Left ventricle myocardium superior (tissue), 1 donor: ENCODE data around the gene LBR. TPM values are rescaled to one million over a fixed set of nuclear protein-coding genes. Genes with fewer than 3 reads are reported as not detected.
"Not testable (repeated sequence)": the region's sequence is repeated elsewhere in the genome, so short reads cannot be mapped to it uniquely, and the experiment has no call there.

Experiments used
- ATAC-seq: fragments of 200-7000 bp; cut with Tn5 transposase; one replicate; pipeline ENCODE4 v1.9.1; 2020; ENCODE audit warnings: mild to moderate bottlenecking, moderate library complexity
- DNase-seq: peaks from one replicate; pipeline ENCODE4 v3.0.0-alpha.2; 2020
- intact Hi-C: fragments of 100-400 bp; cut with micrococcal nuclease; formaldehyde crosslinking; loops from one replicate; pipeline ENCODE4 v1.11.0; 2022
- long read RNA-seq: library from polyadenylated mRNA; unstranded; transcript quantifications from one replicate; pipeline ENCODE4 v2.0.0, GENCODE V29; 2021
- total RNA-seq: library from RNA; stranded (reverse); fragmentation: NEBNext Ultra II Directional; extraction: Animal tissue kit (Norgen Biotek cat#: 25700); gene quantifications from one replicate; pipeline ENCODE4 v1.2.1, GENCODE V29; 2021
- donor health status: DM: no; HTN: yes; CAD: no; lungs with severe emphysema.

Gene LBR
- 9.5 TPM for total RNA-seq
- long read RNA-seq, transcript LBR-201 (14 exons, 3,745 nt) = major isoform, 14 of 18 reads
- long read RNA-seq, partial matches to known transcripts = 4 of 18 reads
- long read RNA-seq, other reads (novel, unspliced or antisense) = 0 of 18 reads

DNA sequence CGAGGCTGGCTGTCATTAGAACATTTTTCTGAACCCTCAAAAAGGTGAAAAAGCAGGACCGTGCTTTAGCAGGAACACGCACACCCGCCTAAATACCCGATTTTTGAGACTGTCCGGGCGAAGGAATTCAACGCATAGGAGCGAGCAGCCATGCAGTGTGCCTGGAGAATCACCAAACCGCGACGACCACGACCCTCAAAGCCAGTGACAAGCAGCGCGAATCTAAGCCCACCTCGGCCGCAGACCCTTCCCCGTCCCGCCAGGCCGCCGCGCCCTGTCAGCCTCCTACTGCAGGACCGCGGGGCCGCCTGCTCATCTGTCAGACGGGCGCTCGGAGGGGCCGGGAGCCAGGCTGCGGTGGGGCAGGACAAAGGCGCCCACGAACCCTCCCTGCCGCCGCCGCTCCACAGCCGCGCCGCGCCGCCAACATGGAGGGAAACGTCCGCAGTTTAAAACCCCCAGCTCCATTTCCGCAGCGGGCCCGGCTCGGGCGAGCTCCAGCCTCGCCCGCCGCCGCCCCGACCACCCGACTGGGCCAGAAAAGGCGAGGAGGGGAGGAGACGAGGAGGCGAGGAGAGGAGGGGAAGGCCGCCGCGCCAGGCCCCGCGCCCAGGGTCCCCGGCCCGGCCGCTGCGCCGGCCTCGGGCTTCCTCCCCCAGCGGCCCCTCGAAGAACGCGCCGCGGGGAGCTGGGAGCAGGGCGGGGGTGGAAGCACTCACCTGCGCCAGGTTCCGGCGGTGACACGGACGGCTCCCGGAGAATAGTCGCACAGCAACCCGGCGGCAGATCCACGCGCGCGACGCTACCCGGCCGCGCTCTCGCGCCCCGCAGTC, at the start of gene LBR:
Gene LBR, minus strand, starts transcription at position 804 of the 833 bp plus-strand sequence. CDS start 3,963 bp downstream, outside the sequence.
- intact Hi-C loops = no loop called here
- ATAC-seq = peak; percentile 47
- DNase-seq = peak; percentile 65

DNA sequence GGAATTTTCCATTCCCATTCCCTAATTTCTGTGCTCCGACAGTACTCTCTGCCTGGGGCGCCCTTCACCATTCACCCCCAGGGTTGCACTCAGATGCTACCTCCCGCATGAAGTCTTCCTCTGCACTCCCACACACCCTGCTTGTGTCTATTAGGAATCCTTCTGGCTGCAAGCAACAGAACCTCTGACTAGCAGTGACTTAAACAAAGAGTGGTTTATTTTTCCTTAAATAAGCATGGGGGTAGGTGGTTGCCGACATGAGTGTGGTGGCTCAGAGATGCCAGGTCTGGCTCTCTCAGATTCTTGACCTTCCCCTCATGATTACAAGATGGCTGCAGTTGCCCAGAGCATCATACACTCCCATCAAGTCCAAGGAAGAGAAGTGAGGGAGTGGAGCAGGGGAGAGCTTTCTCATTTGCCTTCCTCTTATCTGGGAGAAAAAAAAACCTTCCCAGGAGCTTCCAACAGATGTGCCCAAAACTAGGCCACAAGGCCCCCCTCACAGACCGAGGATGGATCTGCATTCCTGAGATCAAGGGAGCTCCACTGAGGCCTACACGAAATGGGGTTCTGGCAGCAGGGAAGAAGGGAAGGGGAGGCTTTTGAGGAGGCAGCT, 49.6 kb upstream of the LBR start:
- intact Hi-C loops = loop anchor here (5.0 kb wide), 1 partner anchor 500 kb away; no protein-coding TSS in a partner anchor
- DNase-seq = no peak
- ATAC-seq = no peak

DNA sequence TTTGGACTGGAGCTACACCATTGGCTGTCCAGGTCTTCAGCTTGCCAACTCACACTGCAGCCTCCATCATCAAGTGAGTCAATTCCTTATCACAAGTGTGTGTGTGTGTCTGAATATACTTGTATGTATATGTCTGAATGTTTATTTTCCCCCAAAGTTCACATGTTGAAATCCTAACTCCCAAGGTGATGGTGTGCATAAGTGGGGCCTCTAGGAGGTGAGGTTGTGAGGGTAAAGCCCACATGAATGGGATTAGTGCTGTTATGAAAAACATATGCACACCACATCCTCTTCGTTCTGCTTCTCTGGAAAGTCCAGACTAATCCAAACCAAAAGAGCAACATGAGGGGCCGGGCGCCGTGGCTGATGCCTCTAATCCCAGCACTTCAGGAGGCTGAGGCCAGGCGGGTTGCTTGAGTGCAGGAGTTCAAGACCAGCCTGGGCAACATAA, 48.7 kb upstream of the LBR start:
- ATAC-seq = no peak
- no peak for DNase-seq
- intact Hi-C loops = loop anchor here (5.0 kb wide), 1 partner anchor 501 kb away; no protein-coding TSS in a partner anchor

- no peak for ATAC-seq
- intact Hi-C loops = loop anchor here (5.0 kb wide), 1 partner anchor 501 kb away; no protein-coding TSS in a partner anchor
- DNase-seq = no peak
Measured at GRCh38 chr1:225476100-225476511, 48.3 kb upstream of the LBR start.

DNA sequence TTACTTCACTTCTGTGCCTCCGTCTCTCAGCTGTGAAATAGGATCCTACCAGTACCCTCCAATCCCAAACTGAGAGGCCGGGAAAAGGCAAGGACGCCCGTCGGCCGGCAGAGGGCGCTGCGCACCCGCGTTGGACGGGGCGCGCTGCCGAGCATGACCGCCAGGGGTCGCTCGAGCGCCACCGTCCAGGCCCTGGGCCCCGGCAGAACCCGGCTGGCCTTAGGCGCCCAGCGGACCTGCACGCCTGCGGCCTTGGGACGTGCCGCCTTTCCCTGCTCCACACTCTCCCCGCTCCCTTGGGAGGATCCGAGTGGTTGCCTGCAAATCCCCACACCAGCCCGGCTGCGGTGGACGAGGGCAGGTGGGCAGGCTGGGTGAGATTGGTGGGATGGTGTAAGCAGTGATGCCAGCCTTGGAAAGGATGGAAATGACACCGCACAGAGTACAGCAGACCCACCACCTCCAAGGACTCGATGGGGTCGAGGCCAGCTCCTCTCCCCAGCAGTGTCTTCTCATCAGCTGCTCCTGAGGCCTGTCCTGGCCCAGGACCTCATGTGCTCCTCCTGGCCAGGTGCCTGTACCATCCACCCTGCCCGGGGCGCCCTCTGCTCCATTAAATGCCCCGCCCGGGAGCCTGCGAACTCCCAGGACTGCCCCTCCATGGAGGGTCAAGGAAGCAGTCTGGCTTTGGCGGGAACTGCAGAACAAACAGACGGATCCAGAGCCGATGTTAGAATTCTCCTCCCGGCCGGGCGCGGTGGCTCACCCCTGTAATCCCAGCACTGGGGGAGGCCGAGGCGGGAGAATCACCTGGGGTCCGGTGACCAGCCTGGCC, 47.4 kb upstream of the LBR start:
- intact Hi-C loops = loop anchor here (5.0 kb wide), 1 partner anchor 502 kb away; no protein-coding TSS in a partner anchor
- DNase-seq (peak; percentile 78), ATAC-seq (peak; percentile 92)

GRCh38 chr1:225474439-225474985, 46.7 kb upstream of the LBR start:
- intact Hi-C loops = no loop called here
- ATAC-seq (no peak), DNase-seq (no peak)

DNA sequence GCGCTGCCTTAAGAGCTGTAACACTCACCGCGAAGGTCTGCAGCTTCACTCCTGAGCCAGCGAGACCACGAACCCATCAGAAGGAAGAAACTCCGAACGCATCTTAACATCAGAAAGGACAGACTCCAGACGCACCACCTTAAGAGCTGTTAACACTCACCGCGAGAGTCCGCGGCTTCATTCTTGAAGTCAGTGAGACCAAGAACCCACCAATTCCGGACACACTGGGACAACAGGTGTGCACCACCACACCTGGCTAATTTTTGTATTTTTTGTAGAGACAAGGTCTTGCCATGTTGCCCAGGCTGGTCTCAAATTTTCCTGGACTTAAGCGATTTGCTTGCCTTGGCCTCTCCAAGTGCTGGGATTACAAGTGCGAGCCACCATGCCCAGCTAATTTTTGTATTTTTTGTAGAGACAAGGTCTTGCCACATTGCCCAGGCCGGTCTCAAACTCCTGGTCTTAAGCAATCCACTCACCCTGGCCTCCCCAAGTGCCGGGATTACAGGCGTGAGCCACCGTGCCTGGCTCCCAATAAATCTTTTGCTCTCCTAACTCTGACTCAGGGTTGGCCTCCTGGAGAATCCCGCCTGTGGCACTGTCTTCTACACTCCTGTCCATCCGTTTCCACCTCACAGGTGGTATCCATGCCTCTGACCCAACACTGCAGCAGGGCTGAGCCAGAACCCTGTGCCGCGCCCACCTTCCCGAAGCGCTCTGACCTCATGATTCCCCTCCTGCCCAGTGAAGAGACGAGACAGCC, 46.0 kb upstream of the LBR start:
- ATAC-seq, intact Hi-C loops, DNase-seq: not testable (repeated sequence)

DNA sequence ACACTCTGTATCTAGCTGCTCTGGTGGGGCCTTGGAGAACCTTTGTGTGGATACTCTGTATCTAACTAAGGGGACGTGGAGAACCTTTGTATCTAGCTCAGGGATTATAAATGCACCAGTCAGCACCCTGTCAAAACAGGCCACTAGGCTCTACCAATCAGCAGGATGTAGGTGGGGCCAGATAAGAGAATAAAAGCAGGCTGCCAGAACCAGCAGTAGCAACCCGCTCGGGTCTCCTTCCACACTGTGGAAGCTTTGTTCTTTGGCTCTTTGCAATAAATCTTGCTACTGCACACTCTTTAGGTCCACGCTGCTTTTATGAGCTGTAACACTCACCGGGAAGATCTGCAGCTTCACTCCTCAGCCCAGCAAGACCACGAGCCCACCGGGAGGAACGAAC, 45.4 kb upstream of the LBR start:
- DNase-seq, ATAC-seq, intact Hi-C loops: not testable (repeated sequence)

- no peak for DNase-seq
- intact Hi-C loops = no loop called here
- ATAC-seq = no peak
Measured at GRCh38 chr1:225471453-225472301, 43.8 kb upstream of the LBR start.

DNA sequence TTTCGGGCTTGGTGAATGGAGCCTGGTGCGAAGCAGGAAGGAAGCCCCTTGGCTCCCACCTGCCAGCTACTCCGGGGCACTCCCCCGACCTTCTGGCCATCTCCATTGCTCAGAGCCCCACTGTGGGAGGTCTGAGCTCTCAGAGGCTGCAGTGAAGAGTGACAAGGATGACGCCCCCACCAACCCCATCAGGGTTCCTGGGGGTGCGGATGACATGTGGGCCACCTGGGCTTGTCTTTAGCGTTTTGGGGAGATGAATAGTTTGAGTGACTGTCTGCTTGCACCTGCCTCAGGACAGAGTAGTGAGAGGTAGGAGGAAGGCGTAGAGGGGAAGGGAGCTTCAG, 43.2 kb upstream of the LBR start:
- intact Hi-C loops = no loop called here
- no peak for ATAC-seq
- no peak for DNase-seq

DNA sequence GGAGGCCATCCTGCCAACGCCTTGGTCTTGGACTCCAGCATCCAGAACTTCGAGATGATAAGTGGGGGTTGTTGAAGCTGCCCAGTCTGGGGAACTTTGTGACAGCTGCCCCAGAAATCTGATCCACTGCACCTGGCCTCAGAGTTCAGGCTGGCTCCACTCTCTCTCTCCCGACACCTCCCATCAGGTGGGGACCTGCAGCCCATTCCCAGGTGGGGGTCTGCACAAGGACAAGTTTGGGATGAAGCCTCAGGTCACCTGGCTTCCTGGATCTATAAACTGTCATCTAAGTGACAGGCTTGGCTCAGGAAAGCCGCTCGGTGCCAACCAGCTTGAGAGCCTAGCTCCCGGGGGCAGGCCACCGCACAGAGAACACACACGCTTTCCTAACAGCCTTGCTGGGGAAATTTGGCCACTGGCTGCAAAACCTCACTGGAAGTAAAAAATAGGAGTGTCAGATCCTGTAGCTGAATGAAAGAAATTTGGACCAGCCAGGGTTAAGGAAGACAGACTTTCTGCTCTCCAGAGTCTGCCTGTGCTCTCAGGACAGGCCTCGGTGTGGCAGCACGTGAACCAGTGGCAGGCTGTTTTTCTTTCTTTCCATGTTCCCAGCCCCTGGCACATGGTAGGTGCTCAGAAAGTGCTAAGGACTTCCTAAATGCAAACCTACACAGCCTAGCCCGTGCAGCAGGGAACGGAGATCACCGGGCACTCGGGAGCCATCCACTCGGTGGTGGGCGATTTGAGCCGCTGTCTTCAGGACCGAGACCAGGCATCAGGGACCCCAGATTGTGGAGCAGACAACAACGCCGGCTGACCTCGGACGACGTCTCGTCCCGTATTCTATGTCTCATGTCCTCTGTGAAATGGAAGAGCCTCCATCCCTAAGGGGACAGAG, 42.6 kb upstream of the LBR start:
- no peak for DNase-seq
- intact Hi-C loops = no loop called here
- ATAC-seq = no peak

DNA sequence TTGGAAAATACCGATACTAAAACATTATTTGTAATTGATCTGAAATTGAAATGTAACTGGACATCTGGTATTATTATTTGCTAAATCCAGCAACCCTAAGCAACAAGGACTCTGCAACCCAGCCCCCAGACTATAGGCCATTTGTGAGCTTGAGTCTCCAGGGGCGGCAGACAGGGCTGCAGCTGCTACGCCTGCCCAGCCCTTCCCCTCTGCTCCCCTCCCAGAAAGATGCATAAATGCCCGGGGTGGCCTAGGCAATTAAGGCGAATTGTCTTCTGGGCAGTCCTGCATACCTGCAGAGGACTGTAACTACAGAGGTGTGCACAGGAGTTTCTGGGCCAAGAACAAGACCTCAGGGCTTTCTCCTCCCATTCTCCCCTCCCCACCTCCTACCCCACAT, 41.2 kb upstream of the LBR start:
- DNase-seq (no peak), ATAC-seq (no peak)

DNA sequence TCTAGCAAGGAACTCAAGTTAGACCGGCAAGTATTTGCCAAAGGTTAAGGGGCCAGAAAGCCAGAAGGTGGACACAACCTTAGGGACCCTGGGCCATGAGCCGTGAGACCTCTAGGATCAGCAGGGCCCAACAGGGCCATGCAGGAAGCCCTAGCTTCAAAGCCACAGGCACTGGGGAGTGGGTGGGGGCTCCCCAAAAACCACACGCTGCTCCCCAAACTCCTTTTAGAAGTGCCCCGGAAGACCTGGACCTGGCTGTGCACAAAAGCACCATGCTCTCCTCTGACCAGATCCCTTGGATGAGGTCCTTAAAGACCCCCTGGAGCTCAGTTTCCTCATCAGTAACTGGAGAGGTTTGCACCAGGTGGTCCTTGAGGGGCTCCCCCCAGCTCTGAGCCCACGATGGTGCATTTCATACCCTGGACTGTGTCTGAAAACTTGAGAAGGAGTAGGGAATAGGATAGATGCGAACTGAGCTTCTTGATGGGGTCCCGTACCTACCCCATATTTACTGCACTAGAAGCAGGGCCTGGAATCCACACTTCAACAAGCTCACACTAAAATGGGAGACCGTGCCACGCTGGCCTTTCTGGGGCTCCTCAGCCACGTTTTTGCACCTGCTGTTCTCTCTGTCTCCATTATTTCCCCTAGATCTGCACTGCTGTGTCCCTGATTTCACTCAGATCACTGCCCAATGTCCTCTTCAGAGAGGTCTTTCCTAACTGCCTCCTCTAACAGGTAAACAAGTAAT, 40.6 kb upstream of the LBR start:
- DNase-seq = no peak
- no peak for ATAC-seq
- intact Hi-C loops = no loop called here

More for the DNA sequence above, 41.2 kb upstream of the LBR start:
- intact Hi-C loops = no loop called here

DNA sequence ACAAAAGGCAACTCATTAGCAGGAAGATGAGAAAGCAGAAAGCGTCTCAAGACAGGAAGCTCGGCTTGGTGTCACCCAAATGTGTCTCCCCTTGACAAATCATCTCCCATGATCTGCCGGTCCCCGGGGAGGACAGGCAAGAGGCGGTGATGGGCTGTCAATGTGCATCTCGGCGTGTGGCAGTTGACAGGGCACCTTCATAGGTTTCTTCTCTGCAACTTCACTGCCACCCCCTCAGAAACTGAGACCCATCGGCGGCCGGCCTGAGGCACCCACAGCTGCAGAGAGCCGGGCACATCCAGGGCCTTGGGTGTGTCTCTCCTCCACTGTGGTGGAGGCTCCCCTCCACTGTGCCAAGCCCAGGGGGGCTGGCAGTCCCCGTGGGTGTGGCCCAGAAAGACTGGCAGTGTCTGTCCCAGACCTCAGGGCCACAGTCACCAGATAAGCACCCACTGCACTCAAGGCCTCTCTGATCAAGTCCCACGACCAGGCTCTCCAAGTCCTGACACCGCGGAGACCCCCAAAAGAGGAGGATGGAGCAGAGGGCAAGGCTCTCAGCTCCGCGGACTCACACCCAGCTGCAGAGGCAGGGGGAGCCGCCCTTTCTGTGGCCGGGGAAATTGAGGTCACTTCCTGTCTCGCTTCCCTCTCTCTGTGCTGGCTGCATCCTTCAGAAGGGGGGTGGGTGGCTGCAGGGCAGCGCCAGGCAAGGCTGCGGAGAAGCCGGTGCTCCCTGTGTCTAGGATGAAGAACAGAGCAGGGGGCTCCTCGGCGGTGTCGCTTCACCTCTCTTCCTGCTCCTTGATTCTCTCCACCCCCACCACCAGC, 39.6 kb upstream of the LBR start:
- DNase-seq = peak; percentile 76

DNA sequence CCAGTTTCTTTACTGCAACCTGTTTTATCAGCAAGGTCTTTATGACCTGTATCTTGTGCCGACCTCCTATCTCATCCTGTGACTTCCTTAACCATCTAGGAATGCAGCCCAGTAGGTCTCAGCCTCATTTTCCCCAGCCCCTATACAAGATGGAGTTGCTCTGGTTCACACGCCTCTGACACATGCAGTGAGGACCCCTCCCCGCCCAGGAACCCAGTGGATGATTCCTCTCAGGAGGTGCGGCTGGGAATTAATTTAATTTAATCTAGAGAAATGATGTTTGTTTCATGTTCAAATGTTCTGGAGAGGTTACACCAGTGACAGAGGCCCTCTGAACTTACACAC, 39.0 kb upstream of the LBR start:
- no peak for ATAC-seq
- intact Hi-C loops = no loop called here
- no peak for DNase-seq

More for the DNA sequence above, 39.6 kb upstream of the LBR start:
- ATAC-seq = peak; percentile 87
- intact Hi-C loops = no loop called here
